Hematopoietic multipotent progenitor cell treated with erythropoietin and hydrocortisone succinate and interleukin-3 and kit ligand, for 4 days (in vitro differentiated cells): Measurements from ENCODE around the gene ZNF195.
"Not testable (repeated sequence)": the region's sequence is repeated elsewhere in the genome, so short reads cannot be mapped to it uniquely, and the experiment has no call there.

Experiments used
- DNase-seq: peaks from one replicate; pipeline ENCODE4 v3.0.0-alpha.2; 2015

ZNF195 gene

DNA sequence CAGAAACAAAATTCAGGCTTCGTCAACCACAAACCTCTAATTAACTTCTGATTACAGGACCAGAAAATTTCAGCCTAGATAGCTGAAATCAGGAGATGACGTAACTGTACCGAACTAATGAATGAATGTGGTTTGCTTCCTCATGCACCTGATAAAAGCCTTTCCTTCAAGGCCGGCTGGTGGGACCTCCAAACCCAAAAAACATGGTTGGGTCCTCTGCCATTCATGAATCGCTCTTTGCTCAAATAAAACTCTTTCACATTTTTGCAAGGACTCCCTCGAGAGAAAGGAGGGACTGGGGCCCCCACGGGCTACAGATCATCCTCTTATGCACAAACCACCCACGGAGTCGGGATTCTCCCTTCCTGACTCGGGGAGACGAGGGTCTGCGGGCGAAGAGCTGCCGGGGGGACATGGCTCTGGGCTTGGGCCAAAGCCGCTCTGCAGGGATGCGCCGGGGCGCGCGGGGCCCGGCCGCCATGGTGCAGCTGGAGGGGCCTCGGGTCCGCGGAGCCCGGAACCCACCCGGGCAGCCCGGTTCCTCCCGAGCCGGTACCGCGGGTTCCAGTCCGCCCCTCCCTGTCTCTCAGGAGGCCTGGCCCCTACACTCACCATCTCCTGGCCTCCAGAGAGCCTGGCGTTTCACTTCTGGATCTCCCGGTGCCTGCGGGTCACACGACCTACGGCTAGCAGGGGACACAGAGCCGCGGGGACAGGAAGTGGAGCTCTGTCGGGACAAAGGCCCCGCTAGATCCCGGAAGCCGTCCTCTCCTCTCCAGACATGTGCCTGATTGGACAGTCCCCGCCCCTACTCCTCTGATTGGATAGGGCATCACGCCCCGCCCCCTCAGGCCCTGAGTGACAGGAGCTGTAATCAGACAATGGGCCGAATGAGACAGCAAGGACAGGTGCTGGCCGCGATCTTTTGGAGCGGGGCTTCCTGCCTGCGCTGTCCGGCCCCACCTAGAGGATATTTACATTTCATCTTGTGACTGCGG is at the start of gene ZNF195:
Gene ZNF195, minus strand, starts transcription at position 721 of the 998 bp plus-strand sequence. Its CDS starts 106 bp downstream, at position 615.
- DNase-seq = peak; percentile 100

- DNase-seq = not testable (repeated sequence)
These were observed 49.1 kb upstream of the ZNF195 start for GRCh38 chr11:3428076-3428475.

- not testable (repeated sequence) for DNase-seq
These were observed 47.6 kb upstream of the ZNF195 start for GRCh38 chr11:3426541-3426940.

- not testable (repeated sequence) for DNase-seq
These were observed 45.0 kb upstream of the ZNF195 start for GRCh38 chr11:3423928-3424327.

DNA sequence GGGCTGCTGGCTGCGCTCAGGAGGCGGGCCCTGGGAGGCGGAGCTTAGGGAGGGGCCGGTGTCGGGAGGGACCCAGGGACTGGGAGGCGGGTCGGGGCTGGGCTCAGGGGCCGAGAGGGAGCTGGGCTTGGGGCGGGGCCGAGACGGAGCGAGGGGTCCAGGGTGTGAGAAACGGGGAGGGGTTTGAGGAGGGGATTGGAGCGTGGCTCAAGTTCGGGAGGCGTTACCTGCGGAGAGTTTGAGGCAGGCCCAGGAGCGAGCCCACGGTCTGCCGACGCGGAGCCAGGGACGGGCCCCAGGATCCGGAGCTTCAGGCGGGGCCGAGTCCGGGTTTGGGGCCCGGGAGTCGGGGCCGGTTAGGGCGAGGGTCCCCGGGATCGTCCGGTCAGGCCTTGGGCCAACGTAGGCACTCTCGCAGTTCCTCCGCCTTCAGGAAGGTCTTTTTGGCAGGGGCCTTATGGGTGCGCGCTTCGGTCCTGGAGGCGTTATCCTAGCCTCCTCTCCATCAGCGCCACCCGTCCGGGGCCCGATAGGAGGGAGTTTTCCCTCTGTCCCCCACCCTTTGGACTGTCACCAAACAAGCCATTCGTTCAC is 44.3 kb upstream of the ZNF195 start:
- not testable (repeated sequence) for DNase-seq

- DNase-seq = peak; percentile 98
These were observed 43.6 kb upstream of the ZNF195 start for GRCh38 chr11:3422380-3423137.

DNA sequence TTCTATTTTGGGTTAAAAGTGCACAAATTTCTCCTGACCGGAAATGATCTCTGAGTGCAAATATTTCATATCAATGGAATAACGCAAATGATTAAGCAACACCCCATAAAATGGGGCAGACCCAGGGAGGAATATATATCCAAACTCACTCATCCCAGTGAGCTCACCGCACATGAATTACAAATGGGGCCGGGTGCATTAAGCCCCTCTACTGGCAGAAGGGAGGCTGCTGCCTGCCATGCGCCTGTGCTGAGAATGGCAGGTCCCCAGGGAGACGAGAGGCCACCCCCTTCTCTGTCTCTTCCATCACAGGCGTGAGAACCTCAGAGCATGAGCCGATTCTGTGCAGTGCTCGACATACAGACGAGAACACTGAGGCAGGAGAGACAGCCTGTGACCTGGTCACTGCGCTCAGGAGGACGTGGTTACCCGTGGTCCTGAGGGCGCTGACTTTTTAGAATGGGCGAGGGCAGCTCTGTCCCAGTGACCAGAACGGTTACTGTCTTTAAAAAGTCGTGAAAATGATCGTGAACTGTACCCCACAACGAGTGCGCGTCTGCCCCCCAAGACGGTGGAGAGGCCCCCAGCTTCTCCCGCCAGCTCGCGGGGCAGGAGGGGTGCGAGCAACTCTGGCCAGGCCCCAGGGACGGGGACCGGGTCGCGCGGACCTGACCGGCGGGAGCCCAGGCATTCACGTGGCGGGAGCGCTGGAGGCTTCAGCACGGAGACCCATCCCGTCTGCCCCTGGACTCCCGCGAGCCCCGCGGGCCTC is 42.8 kb upstream of the ZNF195 start:
- peak; percentile 20 for DNase-seq

DNA sequence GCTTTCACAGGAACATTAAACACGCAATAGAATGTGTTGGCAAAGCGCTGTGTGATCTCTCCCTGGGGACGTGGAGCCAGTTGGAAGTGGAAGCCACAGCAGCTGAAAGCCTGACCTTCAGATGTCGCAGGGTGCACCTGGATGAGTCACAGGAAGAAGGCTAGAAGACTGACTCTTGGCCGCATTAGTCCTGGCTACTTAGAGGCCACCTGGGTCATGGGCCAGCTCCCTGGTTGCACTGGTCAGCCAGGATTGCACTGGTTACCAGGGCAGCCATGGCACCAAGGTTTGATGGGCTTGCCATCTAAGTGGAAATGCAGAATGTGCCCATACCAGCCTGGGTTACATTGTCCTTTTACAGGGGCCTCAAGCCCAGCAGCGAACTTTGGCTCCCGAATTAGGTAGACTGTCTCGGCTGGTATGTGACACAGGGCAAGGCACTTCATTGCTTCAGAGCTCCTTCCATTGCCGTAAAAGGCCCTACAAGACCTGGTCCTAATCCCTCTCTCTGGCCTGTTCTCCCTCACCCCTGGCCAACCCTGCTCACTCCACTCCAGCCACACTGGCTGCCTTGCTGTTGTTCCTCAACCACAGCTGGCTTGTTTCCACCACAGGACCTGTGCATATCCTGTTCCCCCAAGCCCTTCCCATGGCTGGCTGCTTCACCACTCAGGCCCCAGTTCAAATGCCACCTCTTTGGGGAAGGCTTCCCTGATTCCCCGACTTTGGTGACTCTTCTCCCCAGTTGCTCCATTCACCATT is 41.5 kb upstream of the ZNF195 start:
- not testable (repeated sequence) for DNase-seq

- not testable (repeated sequence) for DNase-seq
These were observed 40.5 kb upstream of the ZNF195 start for GRCh38 chr11:3419496-3419895.

DNA sequence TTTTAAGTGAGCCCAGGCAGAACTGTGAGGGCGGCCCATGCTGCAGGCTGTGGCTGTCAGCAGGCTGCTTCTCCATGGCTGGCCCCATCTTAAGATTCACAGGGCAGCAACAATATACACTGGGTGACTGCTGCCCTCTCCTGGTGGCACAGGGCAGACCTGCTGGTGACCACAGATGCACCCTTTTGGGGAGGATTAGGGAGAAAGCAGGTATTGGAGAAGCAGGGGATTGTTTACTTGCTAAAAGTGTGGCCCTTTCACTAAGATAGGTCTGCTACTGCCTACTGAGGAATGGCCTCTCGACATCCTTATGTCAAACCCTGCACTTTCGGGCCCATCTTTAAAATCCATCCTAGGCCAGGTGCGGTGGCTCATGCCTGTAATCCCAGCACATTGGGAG is 38.1 kb upstream of the ZNF195 start:
- peak; percentile 82 for DNase-seq

DNA sequence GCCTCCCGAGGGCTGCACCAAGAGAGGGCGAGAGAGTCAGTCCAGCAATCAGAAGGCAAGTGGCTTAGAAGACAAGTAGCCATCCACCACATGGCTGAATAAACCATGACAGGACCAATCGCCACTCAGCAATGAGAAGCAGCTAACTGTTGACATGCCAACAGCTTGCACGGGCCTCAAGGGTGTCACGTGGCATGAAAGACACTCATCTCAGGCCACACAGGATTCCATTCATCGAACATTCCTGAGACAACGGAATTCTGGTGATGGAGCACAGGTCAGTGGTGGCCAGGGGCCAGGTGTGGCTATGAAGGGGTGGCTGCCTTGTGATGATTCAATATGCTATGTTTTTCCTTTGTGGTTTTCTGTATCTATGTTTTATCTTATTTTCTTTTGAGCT is 36.4 kb upstream of the ZNF195 start:
- DNase-seq = not testable (repeated sequence)

GRCh38 chr11:3413666-3414065 is 34.7 kb upstream of the ZNF195 start:
- not testable (repeated sequence) for DNase-seq

DNA sequence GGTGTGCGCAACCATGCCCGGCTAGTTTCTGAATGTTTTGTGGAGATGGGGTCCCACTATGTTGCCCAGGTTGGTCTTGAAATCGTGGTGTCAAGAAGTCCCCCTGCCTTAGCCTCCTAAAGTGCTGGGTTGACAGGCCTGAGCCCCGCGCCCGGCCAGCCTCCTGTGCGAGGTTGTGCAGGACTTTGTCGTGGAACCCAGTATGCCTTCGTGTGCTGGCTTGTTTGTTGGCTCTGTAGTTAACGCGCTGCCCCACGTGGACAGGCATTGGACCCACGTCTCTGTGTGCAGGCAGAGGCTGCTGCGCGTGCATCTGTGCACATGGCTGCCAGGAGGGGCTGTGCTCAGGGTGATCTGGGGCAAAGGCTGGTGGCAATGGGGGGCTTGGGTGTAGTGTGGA is 33.9 kb upstream of the ZNF195 start:
- no peak for DNase-seq

DNA sequence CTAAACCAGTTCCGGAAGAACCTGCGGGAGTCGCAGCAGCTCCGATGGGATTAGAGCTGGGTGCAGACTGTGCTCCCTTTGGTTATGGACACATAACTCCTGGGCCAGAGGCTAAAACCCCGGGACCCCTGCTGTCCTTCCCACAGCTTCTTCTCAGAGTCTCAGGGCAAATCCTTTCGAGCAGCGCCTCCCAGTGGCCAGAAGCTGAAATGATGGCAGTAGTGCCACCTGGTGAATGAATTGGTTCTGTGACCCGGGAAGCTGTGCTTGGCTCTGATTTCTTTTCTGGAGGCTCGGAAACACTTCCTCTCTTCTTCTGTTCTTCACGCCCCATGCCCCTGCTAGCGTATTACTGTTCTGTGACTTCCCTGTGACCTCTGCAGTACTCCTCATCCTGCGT is 29.8 kb upstream of the ZNF195 start:
- peak; percentile 83 for DNase-seq

DNA sequence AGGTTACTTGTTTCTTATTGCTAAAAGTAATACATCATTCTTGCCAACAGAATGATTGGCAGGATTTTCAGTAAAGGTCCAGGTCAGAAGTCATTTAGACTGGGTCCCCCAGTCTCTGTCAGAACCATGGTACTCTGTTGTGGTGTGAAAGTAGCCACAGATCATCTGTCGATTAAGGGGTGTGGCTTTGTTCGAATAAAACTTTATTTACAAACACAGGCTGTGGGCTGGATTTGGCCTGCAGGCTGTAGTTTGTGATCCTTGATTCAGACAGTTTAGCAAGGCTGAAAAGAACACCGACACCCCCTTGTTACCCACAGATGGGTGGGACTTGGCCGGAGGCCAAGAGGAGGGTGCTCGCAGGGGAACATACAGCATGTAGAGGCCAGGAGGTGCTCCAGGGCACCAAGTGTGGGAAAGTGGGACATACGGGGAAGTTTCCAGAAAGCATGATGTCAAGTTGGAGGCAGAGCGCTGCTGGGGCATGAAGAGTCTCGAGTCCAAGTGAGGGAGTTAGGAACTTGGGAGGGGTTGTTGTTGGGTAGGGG is 29.2 kb upstream of the ZNF195 start:
- peak; percentile 38 for DNase-seq

DNA sequence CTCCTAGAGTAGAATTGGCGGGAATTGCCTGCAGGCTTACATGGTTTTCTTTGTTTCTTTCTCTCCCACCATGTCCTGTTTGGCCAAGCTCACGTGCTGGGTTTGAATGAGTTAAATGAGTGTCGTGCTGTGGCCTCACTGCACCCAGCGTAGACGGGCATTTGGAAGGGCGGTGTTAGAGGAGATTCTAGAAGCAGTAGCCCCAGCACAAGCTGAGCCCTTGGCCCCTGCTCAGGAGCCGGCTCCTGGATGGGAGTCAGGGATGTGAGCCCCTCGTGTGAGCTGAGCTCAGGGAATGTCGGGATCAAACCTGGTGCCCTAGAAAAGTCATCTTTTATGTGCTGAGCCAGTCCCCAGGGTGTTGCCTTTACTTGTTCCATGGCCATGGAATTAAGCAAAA is 28.0 kb upstream of the ZNF195 start:
- not testable (repeated sequence) for DNase-seq

- not testable (repeated sequence) for DNase-seq
These were observed 27.4 kb upstream of the ZNF195 start for GRCh38 chr11:3406223-3406875.

DNA sequence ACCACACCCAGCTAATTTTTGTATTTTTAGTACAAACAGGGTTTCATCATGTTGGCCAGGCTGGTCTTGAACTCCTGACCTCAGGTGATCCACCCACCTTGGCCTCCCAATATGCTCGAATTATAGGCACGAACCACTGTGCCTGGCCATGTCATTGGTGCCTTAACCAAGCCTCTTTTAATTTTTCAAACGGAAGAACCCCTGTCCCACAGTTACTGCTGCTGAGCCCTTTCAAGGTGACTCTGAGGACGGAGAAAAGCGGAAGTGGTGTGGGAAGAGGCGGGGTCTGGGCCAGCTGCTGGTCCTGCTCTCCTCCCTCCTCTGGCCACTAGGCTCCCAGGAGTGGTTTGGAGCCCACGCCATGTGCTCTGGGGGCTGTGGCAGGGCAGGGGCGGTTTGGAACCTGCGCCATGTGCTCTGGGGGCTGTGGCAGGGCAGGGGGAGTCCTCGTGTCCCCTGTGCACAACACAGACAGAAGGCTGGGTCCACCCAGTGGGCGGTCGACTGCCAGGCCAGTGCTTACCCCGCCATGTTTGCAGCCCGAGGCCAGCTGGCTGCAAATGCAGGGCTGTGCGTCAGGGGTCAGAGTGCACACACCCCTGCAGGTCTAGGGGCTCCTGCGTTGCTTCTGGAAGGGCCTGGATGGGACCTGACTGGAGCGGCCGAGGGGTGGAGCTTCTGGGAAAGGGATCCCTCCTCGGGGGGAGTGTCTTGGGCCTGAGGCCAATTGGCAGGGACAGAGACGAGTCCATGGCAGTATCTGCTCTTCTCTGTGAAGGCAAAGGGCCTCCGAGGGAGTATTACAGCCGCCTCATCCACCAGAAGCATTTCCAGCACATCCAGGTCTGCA is 25.4 kb upstream of the ZNF195 start:
- peak; percentile 37 for DNase-seq

GRCh38 chr11:3402861-3403250 is 23.9 kb upstream of the ZNF195 start:
- DNase-seq = not testable (repeated sequence)
